IPS-15b (cell line): Measurements from ENCODE around the gene ANTXR2.

Experiments
- H3K27me3 ChIP-seq: one replicate; pipeline ENCODE4 v1.6.1; 2013; ENCODE audit warnings: low read length; ENCODE audit not compliant: control insufficient read depth, insufficient read depth
- H3K36me3 ChIP-seq: one replicate; pipeline ENCODE4 v1.6.1; 2013; ENCODE audit warnings: low read length; ENCODE audit not compliant: control insufficient read depth, insufficient read depth
- H3K4me1 ChIP-seq: one replicate; pipeline ENCODE4 v1.6.1; 2013; ENCODE audit warnings: mild to moderate bottlenecking, low read length; ENCODE audit not compliant: control insufficient read depth, insufficient read depth
- H3K4me3 ChIP-seq: one replicate; pipeline ENCODE4 v1.5.1; 2013; ENCODE audit warnings: low read depth, low read length
- H3K9ac ChIP-seq: one replicate; pipeline ENCODE4 v1.6.1; 2013; ENCODE audit warnings: low read depth, mild to moderate bottlenecking, low read length
- H3K9me3 ChIP-seq: one replicate; pipeline ENCODE4 v1.6.1; 2013; ENCODE audit warnings: mild to moderate bottlenecking, low read length; ENCODE audit not compliant: control insufficient read depth, insufficient read depth

ANTXR2 gene

DNA sequence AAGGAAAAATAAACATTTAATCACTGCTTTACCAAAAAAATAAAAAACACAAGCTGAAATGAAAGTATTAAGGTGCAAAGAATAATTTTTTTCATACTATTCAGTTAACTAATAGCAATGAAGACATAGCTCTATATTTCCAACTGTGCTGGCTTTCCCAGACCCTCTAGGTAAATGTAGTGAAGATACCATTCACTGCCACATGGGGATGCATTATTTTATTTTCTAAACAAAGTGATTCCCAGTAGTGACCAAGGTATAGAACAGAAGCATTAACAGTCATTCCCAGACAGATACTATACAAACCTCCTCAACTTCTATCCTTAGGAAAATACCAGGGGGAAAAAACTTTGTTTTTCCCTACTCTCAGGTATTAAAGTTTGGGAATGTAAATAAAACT is 39.4 kb downstream of the ANTXR2 start:
- Histone ChIP-seq H3K4me1 (no peaks in the 10 kb centered on the region), H3K36me3 (no peaks in the 10 kb centered on the region), H3K27me3 (no peaks in the 10 kb centered on the region), H3K9me3 (no peaks in the 10 kb centered on the region), H3K9ac (no peak overlapping the region), H3K4me3 (no peak overlapping the region)

DNA sequence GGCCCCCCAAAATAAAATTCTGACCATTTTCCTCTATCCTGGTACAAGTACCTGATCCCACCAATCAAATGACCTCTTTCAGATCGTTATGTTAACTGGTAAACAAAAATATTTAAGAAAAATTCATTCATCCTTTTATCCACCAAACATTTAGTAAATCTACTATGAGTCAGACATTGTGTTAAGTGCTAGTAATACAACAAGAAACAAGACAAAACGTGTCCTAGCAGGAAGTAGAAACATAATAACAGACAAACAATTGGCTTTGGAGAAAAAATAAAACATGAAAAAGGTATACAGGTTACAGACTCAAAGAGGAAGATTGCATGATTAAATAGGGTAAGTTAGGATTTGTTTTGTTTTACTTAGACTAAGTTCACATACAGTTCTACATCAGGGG is 43.7 kb downstream of the ANTXR2 start:
- Histone ChIP-seq H3K9me3 (no peaks in the 10 kb centered on the region), H3K4me1 (no peaks in the 10 kb centered on the region), H3K9ac (no peak overlapping the region), H3K36me3 (no peaks in the 10 kb centered on the region), H3K27me3 (no peaks in the 10 kb centered on the region), H3K4me3 (no peak overlapping the region)

DNA sequence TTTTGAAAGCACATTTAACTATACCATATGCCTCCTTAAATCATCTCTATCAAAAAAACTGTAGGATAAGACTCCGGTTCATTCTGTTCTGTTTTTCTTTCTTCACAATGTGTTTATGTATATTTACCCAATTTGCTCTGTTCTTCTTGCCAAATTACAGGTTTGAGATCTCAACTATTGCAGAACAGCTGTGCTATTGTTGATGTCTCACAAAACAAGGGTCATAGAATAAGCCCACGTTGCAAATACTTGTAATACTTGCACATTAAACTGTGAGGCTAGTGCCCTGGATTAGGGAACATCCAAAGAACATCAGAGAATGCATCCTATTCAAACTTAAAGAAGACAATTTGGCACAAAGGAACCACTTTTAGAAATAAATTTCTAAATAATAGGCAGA is 45.4 kb downstream of the ANTXR2 start:
- Histone ChIP-seq H3K4me3 (no peak overlapping the region), H3K9ac (no peak overlapping the region), H3K36me3 (no peaks in the 10 kb centered on the region), H3K9me3 (no peaks in the 10 kb centered on the region), H3K4me1 (no peaks in the 10 kb centered on the region), H3K27me3 (no peaks in the 10 kb centered on the region)

DNA sequence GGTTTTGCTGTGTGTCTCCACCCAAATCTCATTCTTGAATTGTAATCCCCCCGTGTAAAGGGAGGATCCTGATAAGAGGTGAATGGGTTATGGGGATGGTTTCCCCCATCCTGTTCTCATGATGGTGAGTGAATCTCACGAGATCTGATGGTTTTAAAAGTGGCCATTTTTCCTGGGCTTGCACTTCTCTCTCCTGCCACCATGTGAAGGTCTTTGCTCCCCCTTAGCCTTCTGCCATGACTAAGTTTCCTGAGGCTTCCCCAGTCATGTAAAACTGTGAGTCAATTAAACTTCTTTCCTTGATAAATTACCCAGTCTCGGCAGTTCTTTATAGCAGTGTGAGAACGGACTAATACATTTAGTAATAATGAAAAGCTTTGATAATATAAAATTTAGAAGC is 46.9 kb downstream of the ANTXR2 start:
- Histone ChIP-seq H3K4me1 (no peaks in the 10 kb centered on the region), H3K9me3 (no peaks in the 10 kb centered on the region), H3K4me3 (no peak overlapping the region), H3K27me3 (no peaks in the 10 kb centered on the region), H3K9ac (no peak overlapping the region), H3K36me3 (no peaks in the 10 kb centered on the region)

DNA sequence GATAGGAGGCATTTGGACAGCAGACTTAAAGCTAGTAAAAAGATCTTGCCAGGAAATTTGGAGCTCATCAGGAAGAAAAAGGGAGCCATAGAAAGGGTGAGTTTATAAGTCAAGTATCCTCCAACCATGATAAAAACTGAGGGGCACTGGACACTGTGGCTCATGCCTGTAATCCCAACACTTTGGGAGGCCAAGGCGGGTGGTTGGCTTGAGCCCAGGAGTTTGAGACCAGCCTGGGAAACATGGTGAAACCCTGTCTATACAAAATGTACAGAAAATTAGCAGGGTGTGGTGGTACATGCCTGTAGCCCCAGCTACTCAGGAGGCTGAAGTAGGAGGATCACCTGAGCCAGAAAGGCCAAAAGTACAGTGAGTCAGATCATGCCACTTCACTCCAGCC is 48.7 kb downstream of the ANTXR2 start:
- Histone ChIP-seq H3K9ac (no peak overlapping the region), H3K36me3 (no peaks in the 10 kb centered on the region), H3K4me1 (no peaks in the 10 kb centered on the region), H3K9me3 (no peaks in the 10 kb centered on the region), H3K4me3 (no peak overlapping the region), H3K27me3 (no peaks in the 10 kb centered on the region)

DNA sequence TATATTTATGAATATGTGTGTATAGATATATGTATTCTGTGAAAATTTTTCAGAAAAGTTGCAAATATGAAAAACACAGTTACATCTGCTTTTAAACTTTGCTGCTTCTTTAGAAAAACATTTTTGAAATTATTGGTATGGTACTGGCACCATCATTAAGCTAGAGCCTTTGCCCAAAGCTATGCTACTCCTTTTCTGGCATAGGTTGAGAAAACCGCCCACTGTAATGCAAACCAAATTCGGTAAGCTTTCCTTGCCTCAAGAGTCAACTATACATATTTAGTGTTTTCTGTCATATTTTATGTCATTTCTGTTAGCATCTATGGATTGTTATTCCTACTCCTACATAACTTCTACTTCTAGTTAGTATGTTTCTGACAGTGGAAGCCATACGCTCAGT is 50.7 kb downstream of the ANTXR2 start:
- Histone ChIP-seq H3K9ac (no peak overlapping the region), H3K36me3 (no peaks in the 10 kb centered on the region), H3K4me1 (no peaks in the 10 kb centered on the region), H3K4me3 (no peak overlapping the region), H3K27me3 (no peaks in the 10 kb centered on the region), H3K9me3 (no peaks in the 10 kb centered on the region)

DNA sequence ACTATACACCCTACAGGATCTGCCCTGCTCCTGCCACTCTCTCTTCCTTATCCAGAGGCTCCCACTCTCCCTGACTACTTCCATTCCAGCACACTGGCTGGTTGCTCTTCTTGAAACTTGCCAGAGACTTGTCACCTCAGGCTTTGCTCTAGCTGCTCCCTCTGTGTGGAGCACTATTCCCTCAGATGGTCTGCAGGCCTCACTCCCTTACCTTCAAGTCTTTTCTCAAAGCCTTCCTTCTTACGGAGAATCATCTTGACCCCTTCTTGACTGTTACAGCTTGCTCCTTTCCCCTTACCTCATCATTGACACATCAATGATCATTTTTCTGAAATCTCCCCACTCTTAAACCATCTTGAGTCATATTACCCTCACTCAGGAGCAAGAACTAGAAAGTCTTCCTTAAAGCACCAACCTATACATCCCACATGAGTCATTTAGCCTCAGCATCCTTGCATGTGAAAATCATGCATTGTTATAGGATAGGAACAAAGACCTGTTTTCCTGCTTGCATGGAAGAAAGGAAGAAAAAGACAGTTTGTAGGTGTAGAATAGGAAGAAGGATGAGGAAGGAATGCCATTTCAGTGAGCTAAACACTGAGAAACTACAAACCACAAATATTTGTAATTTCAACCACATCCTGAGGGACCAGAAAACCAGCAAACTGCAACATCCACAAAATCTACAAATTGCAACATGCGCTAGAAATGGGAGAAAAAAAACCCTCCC is 55.7 kb downstream of the ANTXR2 start:
- Histone ChIP-seq H3K9me3 (no peaks in the 10 kb centered on the region), H3K4me1 (no peaks in the 10 kb centered on the region), H3K27me3 (no peaks in the 10 kb centered on the region), H3K9ac (no peak overlapping the region), H3K4me3 (no peak overlapping the region), H3K36me3 (no peaks in the 10 kb centered on the region)

DNA sequence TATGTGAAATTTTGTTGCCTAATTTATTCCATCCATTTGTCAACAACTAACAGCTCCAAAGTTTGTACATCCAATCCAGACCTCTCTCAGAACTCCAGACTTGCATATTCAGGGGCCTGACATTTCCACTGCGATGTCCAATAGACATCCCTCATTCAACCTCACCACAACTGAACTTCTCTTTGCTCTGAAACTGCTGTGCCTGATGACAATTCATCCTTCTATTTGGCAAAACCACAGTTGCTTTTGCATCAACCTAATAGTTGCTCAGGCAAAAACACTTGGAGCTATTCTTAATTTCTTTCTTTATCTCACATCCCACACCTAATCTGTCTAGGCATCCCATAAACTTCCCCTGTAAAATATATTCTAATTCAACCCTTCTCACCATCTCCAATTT is 56.5 kb downstream of the ANTXR2 start:
- Histone ChIP-seq H3K27me3 (no peaks in the 10 kb centered on the region), H3K9me3 (no peaks in the 10 kb centered on the region), H3K4me1 (no peaks in the 10 kb centered on the region), H3K9ac (no peak overlapping the region), H3K36me3 (no peaks in the 10 kb centered on the region), H3K4me3 (no peak overlapping the region)

DNA sequence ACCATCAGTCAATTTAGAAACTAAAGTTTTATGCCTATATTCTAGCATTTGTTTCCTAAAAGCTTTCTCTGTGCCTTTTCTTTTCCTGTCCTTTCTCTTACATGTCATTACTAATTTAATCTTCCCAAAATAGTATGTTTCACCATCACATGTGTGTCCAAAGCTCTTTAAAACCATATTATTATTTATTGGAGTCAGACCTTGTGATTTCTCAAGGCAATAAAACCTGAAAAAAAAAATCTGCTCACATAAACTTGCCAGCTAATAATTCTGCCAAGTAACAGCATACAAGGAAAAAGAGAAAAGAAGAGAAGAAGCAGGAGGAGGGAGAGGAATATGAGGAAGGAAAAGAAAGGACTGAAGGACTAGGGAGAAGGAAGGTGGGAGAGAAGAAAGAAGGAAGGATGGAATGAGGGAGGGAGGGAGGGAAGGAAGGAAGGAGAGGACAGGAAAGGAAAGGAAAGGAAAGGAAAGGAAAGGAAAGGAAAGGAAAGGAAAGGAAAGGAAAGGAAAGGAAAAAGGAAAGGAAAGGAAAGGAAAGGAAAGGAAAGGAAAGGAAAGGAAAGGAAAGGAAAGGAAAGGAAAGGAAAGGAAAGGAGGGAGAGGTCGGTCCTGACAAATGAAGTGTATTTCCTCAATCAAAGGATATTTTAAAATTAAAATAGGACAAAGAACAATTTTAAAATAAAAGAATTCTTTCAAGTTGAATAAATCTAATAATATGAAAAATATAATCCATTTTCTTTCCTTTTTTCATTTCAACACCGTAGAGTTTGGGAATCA is 57.4 kb downstream of the ANTXR2 start:
- Histone ChIP-seq H3K9me3 (no peaks in the 10 kb centered on the region), H3K27me3 (no peaks in the 10 kb centered on the region), H3K36me3 (no peaks in the 10 kb centered on the region), H3K4me1 (no peaks in the 10 kb centered on the region), H3K4me3 (no peak overlapping the region), H3K9ac (no peak overlapping the region)

DNA sequence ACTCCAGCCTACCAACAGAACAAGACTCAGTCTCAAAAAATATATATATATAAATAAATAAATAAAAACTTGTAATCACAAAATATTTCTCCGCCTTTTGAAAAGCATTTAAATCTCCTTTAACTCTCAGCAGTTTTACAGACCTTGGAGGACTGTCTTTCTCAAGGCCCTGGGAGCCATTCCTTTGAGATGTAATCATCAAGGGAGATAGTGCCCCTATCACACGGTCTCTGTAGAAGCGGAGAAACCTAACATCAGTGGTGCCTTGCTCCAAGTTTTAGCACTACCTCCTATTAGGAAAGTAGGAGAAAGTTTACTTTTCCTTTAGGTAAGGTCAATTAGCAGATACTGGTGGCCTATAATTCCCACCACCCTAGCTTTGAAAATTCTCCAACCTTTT is 58.5 kb downstream of the ANTXR2 start:
- Histone ChIP-seq H3K9me3 (no peaks in the 10 kb centered on the region), H3K27me3 (no peaks in the 10 kb centered on the region), H3K4me3 (no peak overlapping the region), H3K4me1 (no peaks in the 10 kb centered on the region), H3K9ac (no peak overlapping the region), H3K36me3 (no peaks in the 10 kb centered on the region)

DNA sequence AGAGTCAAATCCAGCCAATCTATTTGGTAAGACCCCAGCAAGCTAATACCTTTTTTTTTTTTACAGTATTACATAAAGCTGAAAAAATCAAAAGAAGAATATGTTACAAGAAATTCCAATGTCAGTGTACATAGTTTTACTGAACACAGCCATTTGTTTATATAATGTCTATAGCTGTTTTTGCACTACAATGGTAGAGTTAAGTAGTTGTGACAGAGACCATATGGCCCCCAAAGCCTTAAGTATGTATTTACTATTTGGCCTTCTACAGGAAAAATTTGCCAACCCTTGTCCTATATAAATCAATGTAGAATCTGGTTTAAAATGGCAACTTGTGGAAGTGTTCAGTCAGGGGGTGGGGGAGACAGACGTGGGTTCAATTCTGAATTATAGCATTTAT is 60.7 kb downstream of the ANTXR2 start:
- H3K27me3 ChIP-seq = no peaks in the 10 kb centered on the region
- H3K36me3 ChIP-seq = no peaks in the 10 kb centered on the region
- H3K9me3 ChIP-seq = no peaks in the 10 kb centered on the region
- no peak overlapping the region for H3K4me3 ChIP-seq
- no peaks in the 10 kb centered on the region for H3K4me1 ChIP-seq
- H3K9ac ChIP-seq = no peak overlapping the region

DNA sequence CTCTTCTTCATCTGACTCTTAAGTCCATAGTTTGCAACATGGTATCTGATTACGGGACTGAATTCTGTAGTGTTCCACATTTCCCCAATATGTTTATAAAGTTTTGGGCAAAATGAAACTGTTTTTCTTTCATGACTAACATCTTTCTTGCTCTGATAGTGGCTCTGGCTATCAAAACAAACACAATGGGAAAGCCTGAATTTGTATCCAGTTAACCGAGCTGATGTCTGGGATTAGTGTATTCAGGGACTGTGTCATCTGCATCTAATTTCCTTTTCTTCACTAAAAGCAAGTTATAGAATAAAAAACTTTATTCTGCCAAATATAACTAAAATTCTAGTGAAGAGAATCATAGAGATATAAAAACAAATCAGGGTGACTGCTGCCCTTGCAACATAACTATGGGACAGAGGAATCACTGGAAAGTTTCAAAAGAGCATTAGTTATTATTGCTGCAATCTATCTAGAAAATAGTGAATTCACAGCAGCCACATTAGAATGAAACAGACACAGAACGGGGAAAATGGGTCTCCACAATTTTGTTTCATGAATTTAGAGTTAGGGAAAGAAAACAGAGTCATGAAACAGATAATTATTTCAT is 61.3 kb downstream of the ANTXR2 start:
- Histone ChIP-seq H3K9me3 (no peaks in the 10 kb centered on the region), H3K9ac (no peak overlapping the region), H3K36me3 (no peaks in the 10 kb centered on the region), H3K4me1 (no peaks in the 10 kb centered on the region), H3K4me3 (no peak overlapping the region), H3K27me3 (no peaks in the 10 kb centered on the region)
